NCI-H1417 (cell line): ENCODE results near the gene PRR36.
A peak's percentile ranks its signal among the peaks of the same experiment; 100 is the strongest.
"Not testable (repeated sequence)": the region's sequence is repeated elsewhere in the genome, so short reads cannot be mapped to it uniquely, and the experiment has no call there.

Experiments used
- DNase-seq, 3 experiments: peaks; one replicate each; lab custom pipeline; 2025; lab: John Stamatoyannopoulos, UW

PRR36 gene

DNA sequence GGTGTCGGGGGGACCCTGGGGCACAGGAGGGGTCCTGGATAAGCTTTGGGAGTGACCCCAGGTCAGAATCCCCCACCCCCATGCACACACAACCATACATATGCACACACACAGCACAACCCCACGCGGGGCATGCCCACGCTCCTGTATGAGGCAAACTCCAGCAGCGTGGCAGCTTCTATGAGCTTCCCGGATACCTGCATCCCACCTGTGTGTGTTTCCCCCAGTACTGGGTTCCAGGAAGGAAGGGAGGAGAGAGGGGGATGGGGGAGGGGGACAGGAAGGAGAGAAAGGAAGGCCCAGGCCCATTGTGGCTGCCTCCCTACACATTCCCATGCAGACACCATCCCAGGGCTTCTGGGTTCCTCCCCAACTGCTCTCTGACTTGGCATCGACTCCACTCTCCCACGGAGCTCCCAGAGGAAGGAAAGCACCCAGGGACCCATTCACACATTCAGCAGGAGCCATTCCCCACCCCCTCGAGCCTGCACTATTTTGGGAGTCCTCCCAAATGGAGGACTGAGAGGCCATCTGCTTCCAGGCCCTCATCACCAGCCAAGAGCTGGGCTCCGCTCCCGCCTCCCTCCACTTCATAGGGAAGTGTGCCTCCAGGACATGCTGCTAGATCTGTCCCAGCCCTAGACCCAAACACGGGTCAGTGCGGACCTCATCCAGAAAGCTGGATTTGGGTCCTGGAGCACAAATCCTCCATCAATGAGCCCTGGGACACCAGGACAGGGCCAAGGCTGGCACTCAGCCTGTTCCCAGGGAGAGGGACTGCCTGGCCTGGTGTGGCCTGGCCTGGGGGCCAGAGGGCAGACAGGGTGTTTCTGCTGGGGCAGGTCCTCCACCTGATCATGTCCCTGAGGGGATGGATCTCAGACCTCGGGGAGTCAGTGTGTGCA is 13.2 kb downstream of the PRR36 start:
- DNase-seq, result no peak

DNA sequence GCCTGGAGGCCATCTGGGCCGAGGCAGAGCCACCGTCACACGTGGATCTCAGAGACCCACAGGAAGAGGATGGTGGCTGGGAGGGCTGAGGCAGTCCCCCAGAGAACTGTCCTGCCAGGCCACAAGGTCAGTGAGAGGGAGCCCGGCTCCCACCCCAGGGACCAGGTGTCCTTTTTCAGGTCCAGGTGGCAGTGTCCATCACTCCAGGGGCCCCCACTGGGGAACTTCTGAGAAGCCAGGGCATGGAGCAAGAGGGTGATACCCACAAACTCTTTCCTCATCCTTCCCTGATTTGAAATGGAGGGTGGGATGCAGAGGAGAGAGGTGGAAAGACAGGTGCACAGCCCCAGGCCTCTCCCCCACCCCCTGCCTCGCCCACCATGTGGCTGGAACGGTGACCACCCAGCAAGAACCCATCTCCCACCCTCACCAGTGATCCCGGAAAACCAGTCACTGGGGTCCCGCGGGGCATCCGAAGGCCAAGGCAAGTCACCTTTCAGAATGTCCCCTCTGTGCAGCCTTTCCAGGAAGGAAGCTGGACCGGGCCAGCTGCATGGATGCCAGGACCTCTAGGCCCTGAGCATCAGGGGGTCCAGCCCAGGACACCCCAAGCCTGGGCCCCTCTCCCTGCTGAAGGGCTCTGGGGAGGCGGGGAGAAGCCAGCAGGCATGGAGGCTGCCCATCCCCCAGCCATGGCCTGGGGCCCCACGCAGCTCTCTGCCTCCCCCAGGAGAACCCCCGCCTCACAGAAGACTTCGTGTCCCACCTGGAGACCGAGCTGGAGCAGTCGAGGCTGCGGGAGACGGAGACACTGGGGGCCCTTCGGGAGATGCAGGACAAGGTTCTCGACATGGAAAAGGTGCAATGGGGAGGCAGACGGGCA is 14.1 kb downstream of the PRR36 start:
- DNase-seq, result no peak

DNA sequence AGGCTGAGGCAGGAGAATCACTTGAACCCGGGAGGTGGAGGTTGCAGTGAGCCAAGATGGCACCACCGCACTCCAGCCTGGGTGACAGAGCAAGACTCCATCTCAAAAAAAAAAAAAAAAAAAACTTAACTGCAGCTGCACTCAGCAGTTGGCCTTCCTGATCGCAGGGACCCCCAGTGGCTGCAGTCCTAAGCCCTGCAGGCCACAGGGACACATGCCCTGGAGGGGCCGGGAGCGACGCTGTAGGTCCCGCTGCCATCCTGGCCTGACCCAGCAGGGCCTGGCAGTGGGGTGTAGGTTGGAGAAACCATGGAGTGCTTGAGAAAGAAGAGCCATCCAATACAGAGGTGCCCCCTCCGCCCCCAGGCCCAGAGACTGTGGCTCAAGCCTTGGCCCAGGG is 15.1 kb downstream of the PRR36 start:
- not testable (repeated sequence) for DNase-seq

DNA sequence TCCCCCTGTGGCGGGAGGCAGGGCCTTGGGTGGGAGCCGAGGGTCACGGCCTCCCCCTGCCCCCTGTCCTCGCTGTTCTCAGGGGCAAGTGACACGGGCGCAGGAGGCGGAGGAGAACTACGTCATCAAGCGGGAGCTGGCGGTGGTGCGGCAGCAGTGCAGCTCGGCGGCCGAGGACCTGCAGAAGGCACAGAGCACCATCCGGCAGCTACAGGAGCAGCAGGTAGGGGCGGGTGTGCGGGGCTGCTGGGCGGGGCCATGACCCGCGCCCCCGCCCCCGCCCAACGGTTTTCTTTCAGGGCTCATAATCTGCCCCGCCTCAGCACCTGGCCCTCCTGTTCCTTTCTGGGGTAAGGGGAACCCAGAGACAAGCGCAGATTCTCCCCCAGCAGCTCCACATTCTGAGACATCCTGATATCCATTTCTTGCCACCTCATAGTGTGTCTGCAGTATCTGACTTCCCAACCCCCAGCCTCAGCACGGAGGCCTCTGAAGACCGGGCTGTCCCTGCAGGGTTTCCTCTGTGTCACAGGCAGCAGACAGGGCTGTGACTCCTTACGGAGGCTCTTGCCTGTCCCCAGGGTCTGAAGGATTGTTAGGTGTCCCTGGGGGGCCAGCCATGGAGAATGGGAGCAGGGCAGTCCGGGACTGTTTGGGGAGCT is 15.9 kb downstream of the PRR36 start:
- peak; percentile 4 to 80 (median 73) for DNase-seq

DNA sequence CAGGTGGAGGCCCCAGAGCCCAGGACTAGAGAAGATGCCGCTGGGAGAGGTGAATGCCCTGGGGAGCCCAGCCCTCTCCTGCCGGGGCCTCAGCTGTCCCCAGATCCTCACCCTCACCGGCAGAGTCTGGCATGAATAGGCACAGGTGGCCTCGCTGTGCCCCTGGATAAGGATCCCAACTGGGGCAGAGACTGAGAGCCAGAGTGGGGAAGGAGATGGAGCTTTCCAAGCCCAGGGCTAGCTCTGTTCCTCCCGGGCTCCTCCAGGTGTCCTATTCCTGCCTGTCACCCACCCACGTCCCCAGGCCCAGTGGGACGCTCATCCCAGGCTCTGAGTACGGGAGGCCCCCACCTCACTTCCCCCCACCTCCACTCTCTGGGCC is 16.5 kb downstream of the PRR36 start:
- DNase-seq, result no peak

DNA sequence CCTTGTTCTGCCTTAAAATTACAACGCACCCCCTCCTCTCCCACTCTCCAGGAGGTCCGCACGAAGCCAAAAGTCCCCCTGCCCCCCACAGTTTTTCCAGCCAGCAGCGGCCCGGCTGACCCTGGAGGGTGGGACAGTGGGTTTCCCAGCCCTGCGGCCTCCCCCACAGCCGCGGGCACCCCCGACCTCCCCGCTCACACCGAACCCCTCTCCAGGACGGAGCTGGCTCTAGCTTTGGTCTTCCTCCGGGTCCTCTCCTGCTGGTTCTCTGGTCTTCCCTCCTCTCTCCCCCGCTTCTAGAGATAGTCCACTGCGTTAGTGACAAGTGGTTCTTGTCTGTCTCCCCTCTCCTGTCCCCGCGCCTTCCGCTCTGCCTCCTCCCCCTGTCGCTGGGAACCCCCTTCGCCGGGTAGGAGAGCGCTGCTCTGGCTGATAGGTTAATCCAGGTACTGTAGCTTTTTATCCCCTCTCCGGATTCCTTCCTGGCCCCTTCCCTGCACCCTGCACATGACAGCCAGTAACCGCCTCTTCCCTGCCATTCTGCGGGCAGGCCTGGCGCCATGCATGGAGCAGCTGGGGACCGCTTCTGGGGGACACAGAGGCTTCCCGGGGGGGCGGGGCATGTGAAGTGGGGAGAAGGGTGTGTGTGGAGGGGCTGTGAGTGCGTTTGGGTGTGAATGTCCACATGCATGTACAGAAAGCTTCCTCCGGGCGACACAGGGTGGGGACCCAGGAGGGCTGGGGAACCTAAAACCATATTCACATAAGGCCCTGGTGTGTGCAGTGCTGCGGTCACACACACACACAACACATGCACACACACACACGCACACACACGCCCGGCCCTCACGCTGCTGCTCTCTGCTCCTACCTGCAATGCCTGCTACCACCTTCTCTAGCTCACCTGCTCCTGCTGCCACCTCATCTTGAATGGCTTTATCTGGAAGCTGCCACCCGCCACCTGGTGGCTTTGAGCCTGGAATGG is 17.2 kb downstream of the PRR36 start:
- peak in 1 of 3 experiments; percentile 27 for DNase-seq

DNA sequence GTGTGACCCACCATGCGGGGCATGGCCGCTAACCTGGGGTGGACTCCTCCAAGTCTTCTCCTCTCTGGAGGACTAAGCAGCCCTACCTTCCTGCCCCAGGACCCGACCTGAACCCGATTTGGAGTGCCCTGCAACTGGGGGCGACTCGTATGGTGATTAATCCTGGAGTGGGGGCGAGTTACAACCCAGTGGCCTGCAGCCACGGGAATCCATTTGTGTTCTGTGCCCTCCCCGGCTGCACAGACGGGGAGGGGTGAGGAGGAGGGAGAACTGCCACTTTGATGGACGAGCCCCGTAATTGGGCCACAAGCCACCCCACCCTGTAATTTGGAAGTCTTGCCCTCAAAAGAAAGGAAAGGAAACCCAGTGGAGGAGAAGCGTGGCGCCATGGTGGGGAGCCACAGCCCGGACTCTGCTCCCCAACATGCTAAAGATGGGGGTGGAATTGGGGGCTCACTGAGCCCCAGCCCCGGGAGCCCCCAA is 18.0 kb downstream of the PRR36 start:
- no peak for DNase-seq

DNA sequence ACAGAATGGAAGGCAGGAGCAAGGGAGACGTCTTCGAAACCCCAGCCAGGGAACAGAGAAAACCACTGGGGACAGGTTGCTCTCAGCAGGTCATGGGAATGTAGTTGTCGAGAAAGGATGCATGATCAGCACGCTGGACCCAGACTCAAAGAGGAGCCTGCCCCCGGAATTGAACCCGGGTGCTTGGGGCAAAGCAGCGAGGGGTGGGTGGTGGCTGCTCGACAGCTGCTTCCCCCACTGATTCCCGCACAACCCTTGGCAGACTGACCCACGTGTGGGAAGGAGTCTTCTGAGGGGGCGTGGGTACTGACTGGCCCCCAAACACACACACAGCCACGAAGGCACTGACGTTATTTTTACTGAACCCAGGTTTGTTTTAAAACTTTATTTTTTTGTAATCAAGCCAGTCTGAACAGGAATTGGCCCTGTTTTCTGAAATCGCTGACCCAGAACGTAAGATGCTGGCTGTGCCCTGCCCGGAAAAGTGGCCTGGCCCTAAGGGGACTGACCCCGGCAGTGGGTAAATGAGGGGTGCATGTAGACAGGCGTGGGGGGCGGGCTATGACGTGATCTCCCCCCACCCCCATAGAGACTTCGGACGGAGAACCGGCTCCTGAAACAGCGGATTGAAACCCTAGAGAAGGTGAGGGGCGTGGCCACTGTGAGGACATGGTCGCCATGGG is 18.6 kb downstream of the PRR36 start:
- no peak for DNase-seq

DNA sequence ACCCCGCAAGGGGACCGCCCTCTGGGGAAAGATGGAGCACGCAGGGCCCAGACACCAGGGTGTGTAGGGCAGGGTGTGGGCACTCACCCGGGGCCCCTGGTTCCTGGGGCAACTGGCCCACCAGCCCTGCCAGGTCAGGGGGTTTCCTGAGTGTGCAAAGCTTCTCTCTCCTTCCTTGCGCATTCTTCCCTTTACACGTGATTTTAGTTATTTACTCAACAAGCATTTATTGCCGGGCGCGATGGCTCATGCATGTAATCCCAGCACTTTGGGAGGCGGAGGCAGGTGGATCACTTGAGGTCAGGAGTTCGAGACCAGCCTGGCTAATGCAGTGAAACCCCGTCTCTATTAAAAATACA is 20.4 kb downstream of the PRR36 start:
- DNase-seq, result no peak

DNA sequence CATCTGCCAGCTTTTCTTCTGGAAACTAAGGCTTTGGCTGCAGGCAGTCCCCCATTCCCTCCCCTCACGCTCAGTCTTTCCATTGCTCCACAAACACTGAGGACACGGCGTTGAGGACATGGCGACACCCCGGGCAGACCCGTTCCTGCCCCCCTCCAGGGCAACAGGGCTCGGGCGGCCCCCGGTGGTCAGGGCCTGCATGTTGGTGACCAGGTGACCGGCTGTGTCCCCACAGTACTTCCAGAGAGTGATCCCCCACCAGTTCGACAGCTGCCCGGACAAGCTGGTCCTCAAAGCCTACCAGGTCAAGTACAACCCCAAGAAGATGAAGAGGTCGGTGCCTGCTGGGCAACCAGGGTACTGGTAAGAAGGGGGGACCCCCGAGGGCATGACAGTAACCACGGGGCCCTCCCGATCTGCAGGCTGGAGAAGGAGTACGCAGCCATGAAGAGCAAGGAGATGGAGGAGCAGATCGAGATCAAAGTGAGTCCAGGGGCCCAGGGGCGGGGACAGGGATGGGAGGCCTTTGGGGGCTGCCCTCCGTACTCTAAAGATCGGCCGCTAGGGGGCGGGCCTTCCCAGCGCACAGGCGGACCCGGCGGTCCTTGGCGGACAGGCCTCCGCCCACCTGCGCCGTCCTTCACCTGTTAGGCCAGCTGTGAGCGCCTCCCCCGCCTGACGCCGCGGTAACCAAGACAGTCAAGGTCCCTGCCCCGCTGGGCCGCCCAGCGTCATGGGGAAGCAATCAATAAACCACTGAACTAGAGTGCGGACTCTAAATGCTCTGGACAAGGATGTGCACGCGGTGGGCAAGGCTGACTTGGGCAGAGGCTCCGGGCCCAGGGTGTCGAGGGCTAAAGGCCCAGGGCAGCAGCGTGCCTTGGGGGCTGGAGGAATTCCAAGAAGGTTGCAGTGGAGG is 21.1 kb downstream of the PRR36 start:
- DNase-seq, result peak; percentile 78 to 97 (median 94)

DNA sequence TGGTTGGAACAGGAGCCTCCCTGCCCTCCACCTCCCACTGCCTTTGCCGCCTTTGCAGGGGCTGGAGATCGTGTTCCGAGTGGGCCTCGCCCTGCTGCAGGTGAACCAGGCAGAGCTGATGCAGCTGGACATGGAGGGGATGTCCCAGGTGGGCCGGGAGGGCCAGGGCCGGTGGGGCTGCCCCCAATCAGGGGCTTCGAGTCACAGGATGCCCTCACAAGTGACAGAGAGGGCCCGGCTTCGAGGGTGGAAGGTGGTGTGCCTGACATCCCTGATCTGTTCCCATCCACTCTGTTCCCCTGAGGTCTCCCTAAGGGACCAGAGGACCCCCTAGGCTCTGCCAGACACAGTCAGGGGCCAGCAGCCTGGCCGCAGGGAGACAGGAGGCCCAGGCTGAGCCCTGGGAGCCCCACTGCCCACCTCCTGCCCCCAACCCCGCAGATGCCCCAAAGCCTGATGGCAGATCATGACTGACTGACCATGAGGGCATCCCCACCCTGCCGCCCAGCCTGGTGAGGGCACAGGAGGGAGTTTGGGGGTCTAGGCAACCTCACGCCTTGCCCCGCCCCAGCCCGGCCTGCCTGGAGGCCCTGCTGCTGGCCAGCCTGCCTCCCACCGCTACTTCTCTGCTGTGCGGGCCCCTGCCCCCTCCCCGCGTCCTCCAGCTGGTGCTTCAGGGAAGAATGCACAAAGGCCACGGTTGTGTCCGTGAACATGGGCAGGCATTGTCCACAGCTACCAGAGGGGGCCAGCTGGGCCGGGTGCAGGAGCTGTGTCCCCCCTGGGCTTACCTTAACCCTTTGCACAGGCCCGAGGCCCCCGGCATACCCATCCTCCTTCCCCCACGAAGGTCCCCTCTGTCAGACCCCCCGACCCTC is 22.3 kb downstream of the PRR36 start:
- DNase-seq, result no peak

DNA sequence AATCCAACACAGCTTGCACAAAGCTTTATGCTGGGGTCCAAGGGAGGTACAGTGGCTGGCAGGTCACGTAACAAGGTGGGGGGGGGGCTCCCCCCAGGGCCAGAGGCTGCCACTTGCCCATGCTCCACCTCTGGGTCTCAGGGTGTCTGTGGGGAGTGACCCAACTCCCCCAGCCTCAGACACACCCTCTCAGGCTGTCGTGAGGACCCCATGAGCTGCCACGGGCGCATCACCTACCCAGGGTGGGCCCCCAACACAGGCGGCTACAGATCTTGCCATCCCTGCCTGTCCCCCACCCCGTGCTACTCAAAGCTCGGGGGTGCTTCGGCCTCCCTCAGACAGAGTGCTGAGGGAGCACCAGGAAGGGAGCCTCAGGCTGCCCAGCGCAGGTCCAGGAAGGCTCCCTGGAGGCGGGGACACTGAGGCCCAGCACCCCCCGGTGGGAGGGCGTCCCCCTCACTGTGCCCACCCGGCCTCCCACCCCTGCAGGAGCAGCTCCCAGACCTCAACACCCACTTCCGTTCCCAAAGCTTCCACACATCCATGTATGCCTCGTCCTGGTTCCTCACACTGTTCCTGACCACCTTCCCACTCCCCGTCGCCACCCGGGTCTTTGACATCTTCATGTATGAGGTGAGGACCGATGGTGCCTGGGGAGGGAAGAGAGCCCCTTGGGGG is 23.1 kb downstream of the PRR36 start:
- no peak for DNase-seq

DNA sequence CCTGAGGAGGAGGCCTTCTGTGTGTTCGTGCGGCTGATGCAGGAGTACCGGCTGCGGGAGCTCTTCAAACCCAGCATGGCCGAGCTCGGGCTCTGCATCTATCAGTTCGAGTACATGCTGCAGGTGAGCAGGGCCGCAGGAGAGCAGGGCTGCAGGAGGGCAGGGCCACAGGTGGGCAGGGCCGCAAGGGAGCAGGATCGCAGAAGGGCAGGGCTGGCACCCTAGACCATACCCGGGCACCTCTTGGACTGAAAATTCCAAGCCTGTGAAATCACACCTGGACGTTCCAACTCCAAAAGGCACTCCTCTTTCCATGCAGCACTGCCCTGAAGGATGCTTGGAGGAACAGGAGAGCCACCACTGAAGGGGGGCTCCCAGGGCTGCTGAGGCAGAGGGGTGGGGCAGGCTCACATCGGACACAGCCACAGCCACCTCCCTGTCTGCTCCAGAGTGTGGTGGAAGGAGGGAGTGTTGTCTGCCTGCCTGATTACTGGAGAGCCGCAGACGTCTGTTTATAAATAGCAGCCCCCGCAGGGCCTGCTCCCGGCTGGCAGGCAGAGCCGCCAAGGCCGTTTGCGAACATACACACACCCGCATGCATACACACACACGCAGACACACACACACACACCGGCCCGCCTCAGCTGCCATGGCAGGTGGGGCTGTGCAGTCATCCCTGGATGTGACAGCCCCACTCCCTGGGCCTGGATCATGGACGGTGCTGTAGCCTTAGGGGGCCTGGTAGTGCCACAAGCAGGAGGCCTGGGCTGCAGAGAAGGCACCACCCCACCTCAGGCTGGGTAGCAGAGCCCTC is 24.0 kb downstream of the PRR36 start:
- peak in 1 of 3 experiments; percentile 27 for DNase-seq

DNA sequence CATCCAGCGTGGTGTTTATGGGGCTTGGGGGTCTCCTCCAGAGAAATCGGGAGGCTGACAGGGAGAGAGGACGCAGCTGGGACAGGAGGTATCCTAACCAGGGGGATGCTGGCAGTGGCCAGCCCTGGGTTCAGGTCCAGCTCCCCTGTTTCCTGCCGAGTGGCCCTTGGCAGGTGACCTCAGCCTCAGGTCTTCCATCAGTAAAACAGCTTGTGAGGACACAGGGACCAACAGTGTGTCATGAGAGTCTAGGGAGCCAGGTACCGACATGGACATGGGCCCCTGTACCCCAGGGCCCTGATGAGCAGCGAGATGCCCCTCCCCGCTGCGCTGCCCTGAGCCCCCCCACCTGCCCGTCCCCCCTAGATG is 24.6 kb downstream of the PRR36 start:
- no peak for DNase-seq

DNA sequence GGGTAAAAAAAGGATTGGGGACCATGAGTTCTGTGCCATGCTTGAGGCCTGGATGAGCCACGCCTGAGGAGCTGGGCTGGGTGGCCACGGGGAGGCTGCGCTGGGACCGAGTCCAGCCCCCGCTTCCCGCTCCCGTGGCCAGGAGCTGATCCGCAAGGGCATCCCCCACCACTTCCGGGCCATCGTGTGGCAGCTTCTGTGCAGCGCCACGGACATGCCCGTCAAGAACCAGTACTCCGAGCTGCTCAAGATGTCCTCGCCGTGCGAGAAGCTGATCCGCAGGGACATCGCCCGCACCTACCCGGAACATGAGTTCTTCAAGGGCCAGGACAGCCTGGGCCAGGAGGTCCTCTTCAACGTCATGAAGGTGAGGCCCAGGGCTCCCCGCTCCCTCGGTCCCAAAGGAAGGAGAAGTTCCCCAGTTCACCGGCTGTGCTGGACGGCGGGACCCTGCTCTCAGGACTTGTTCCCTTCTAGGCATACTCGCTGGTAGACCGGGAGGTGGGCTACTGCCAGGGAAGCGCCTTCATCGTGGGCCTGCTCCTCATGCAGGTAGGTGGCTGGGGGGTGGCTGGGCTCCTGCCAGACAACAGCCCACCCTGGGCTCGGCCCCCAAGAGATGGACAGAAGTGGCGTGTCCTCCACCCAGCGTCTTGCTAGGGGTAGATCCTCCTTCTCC is 25.3 kb downstream of the PRR36 start:
- no peak for DNase-seq

DNA sequence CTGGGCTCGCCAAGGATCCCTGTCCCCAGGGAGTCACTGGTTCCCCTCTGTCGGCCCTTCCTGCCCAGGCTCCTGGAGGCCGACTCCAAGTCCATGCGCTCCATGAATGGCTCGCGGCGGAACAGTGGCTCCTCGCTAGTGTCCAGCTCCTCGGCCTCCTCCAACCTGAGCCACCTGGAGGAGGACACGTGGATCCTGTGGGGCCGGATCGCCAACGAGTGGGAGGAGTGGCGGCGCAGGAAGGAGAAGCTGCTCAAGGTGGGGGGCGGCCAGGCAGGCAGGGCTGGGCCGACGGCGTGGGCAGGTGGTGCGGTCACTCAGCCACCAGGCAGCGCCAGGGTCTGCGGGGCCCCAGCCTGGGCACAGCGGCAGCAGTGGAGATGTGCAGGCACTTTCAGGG is 26.5 kb downstream of the PRR36 start:
- DNase-seq, result no peak
